PC-3 (cell line): ENCODE data around the gene PAK4.

Experiments used
- EZH2 ChIP-seq: fragments of 300-600 bp; sonication (generic); IDR thresholded peaks from one replicate; pipeline ENCODE4 v1.6.1; 2017; ENCODE audit warnings: antibody characterized with exemption, mild to moderate bottlenecking, low read length; ENCODE audit not compliant: unreplicated experiment
- EZH2phosphoT487 ChIP-seq: fragments of 300-600 bp; sonication (generic); IDR thresholded peaks from 2 replicates; pipeline ENCODE4 v1.6.1; 2018; ENCODE audit warnings: mild to moderate bottlenecking, antibody characterized with exemption, low read length, borderline replicate concordance
- TF ChIP-seq, protein P1 (sequence below): fragments of 300-600 bp; sonication (generic); conservative IDR thresholded peaks from 2 replicates; pipeline ENCODE4 v1.5.1; 2017; ENCODE audit warnings: antibody characterized with exemption, low read depth, mild to moderate bottlenecking, low read length

DNA sequence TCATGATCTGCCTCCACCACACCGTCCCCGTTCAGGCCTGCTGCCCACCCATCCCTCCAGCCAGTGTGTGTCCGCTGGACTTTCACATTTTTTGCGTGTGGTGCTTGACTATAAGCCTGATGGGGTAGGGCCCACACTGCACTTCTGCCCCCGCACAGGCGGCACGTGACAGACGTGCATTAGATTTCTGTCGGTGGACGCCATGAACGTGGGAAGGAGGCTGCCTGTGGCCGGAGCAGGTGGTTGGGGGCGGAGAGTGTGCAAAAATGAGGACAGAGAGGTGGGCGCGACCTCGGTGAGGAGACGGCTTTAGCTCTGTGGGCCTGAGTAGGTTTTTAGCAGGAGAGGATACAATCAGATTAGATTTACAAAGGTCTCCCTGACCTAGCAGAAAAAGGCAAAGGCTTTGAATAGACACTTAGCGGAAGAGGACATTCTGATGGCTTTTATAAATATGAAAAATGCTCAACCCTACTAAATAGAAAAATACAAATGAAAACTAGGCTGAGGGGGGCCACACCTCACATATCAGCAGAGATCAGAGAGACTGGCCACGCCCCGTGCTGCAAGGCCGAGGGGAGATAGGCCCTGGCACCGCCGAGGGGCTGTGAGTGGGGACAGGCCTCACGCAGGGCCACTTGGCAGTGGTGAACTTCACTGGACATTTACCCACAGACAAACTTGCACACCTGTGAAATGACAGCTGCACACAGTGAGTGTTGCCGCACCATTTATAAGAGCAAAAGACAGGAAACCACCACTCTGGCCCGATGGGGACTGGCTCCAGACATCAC, 25.4 kb downstream of the PAK4 start:
- TF ChIP-seq, protein P1, sequence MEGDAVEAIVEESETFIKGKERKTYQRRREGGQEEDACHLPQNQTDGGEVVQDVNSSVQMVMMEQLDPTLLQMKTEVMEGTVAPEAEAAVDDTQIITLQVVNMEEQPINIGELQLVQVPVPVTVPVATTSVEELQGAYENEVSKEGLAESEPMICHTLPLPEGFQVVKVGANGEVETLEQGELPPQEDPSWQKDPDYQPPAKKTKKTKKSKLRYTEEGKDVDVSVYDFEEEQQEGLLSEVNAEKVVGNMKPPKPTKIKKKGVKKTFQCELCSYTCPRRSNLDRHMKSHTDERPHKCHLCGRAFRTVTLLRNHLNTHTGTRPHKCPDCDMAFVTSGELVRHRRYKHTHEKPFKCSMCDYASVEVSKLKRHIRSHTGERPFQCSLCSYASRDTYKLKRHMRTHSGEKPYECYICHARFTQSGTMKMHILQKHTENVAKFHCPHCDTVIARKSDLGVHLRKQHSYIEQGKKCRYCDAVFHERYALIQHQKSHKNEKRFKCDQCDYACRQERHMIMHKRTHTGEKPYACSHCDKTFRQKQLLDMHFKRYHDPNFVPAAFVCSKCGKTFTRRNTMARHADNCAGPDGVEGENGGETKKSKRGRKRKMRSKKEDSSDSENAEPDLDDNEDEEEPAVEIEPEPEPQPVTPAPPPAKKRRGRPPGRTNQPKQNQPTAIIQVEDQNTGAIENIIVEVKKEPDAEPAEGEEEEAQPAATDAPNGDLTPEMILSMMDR = no peak
- no peak for TF ChIP-seq EZH2
- TF ChIP-seq EZH2phosphoT487 = no peak
